Ovary (tissue), 3 donors: Measurements from ENCODE around the gene CCDC106.

Experiments used
- CTCF ChIP-seq, 3 donors: fragments of 450-650 bp in 2 of 3; fragments of 200-600 bp in 1 of 3; IDR thresholded peaks; one replicate each; pipeline versions ENCODE4 v1.5.1 to v1.8.0; 2016 to 2022; ENCODE audit warnings: antibody characterized with exemption in 3 of 3, mild to moderate bottlenecking in 1 of 3
- EP300 ChIP-seq: sonication (generic); formaldehyde crosslinking; IDR thresholded peaks from one replicate; pipeline ENCODE4 v1.6.1; 2017; ENCODE audit warnings: antibody characterized with exemption
- POLR2A ChIP-seq: fragments of 450-650 bp; IDR thresholded peaks from one replicate; pipeline ENCODE4 v1.6.1; 2017; ENCODE audit warnings: antibody characterized with exemption, mild to moderate bottlenecking, moderate library complexity
- donor health status: DM: no; HTN: no; CAD: no.

GRCh38 chr19:55625004-55625326, 23.0 kb upstream of the CCDC106 start:
- TF ChIP-seq CTCF (IDR thresholded peaks at IDR 0.05) (no peak), POLR2A (no peak), EP300 (no peak)
